ENCODE results near the gene NSD1. TPM values are rescaled to one million over a fixed set of nuclear protein-coding genes. Genes with fewer than 3 reads are reported as not detected.
A peak's percentile ranks its signal among the peaks of the same experiment; 100 is the strongest.

Gene NSD1
- total RNA-seq, 3 donors from 2014 or later, result 59.3 to 103 (median 69.7) TPM

GRCh38 chr5:177123789-177124485 lies 9.6 kb upstream of the NSD1 start:
- no peak for ATAC-seq
- H3K4me3 ChIP-seq, result no peak overlapping the region
- no peaks in the 10 kb centered on the region for H3K9me3 ChIP-seq
- no peaks in the 10 kb centered on the region for H3K36me3 ChIP-seq (ENCODE audit: low read depth)
- no peaks in the 10 kb centered on the region for H3K4me1 ChIP-seq (ENCODE audit: low read depth)
- intact Hi-C loops (cut with DNase I, micrococcal nuclease), result no loop called here
- peak in 2 of 3 donors; percentile 14 to 33 for DNase-seq
- no peak for TF ChIP-seq CTCF (IDR thresholded peaks at IDR 0.05)

- no peak for TF ChIP-seq CTCF (IDR thresholded peaks at IDR 0.05)
- DNase-seq (no peak), ATAC-seq (peak; percentile 62)
- no peak overlapping the region for H3K4me3 ChIP-seq
- H3K4me1 ChIP-seq (ENCODE audit: low read depth), result no peaks in the 10 kb centered on the region
- H3K36me3 ChIP-seq (ENCODE audit: low read depth), result no peaks in the 10 kb centered on the region
- H3K9me3 ChIP-seq, result no peaks in the 10 kb centered on the region
- intact Hi-C loops (cut with DNase I, micrococcal nuclease), result no loop called here
These were observed 9.0 kb upstream of the NSD1 start for GRCh38 chr5:177124486-177124991.

GRCh38 chr5:177126771-177127170 lies 6.8 kb upstream of the NSD1 start:
- no peak overlapping the region for H3K4me3 ChIP-seq
- intact Hi-C loops (cut with DNase I, micrococcal nuclease), result no loop called here
- no peaks in the 10 kb centered on the region for H3K4me1 ChIP-seq (ENCODE audit: low read depth)
- H3K36me3 ChIP-seq (ENCODE audit: low read depth), result no peaks in the 10 kb centered on the region
- no peak for ATAC-seq
- peak in 1 of 3 donors; percentile 8 for DNase-seq
- H3K9me3 ChIP-seq, result no peaks in the 10 kb centered on the region
- no peak for TF ChIP-seq CTCF (IDR thresholded peaks at IDR 0.05)

- H3K4me3 ChIP-seq, result no peak overlapping the region
- TF ChIP-seq CTCF (IDR thresholded peaks at IDR 0.05), result no peak
- peak in 2 of 3 donors; percentile 12 to 14 for DNase-seq
- no peaks in the 10 kb centered on the region for H3K36me3 ChIP-seq (ENCODE audit: low read depth)
- H3K4me1 ChIP-seq (ENCODE audit: low read depth), result no peaks in the 10 kb centered on the region
- no peak for ATAC-seq
- no peaks in the 10 kb centered on the region for H3K9me3 ChIP-seq
- intact Hi-C loops (cut with DNase I, micrococcal nuclease), result no loop called here
These were observed 5.0 kb upstream of the NSD1 start for GRCh38 chr5:177128551-177128981.

- intact Hi-C loops (cut with DNase I, micrococcal nuclease), result no loop called here
These were observed 3.2 kb upstream of the NSD1 start for GRCh38 chr5:177130211-177131018.

More at GRCh38 chr5:177130211-177131018, 3.2 kb upstream of the NSD1 start:
- no peaks in the 10 kb centered on the region for H3K36me3 ChIP-seq (ENCODE audit: low read depth)
- peaks cover 7% of the 10 kb centered on the region for H3K4me1 ChIP-seq (ENCODE audit: low read depth)
- H3K4me3 ChIP-seq, result no peak overlapping the region
- peak in 1 of 3 donors; percentile 6 for DNase-seq
- no peak for TF ChIP-seq CTCF (IDR thresholded peaks at IDR 0.05)
- ATAC-seq, result no peak
- no peaks in the 10 kb centered on the region for H3K9me3 ChIP-seq
